Measurements from ENCODE around the gene RAB23.

Gene RAB23

GRCh38 chr6:57205550-57206328, 16.4 kb downstream of the RAB23 start:
- Histone ChIP-seq H3F3A (ENCODE audit: insufficient read depth) (peaks cover 4% of the 10 kb centered on the region; the same call in 1 of the 2 replicates), H4K20me1 (ENCODE audit: low read depth, low read length) (peaks cover 3% of the 10 kb centered on the region; the same call in 1 of the 2 replicates), H3K4me3 (ENCODE audit: insufficient read depth, low read length, poor library complexity, severe bottlenecking) (no peak overlapping the region), H2AFZ (ENCODE audit: low read depth, low read length, severe bottlenecking) (no peak overlapping the region), H3K4me2 (ENCODE audit: low read depth, low read length, poor library complexity, severe bottlenecking) (no peak overlapping the region), H3K27ac (ENCODE audit: low read depth, low read length) (no peak overlapping the region), H3K36me3 (ENCODE audit: low read length) (peaks cover 3% of the 10 kb centered on the region; the same call in 1 of the 2 replicates), H3K9me2 (replicated peaks; ENCODE audit: insufficient read depth, low read length) (no peaks in the 10 kb centered on the region), H3K9me3 (ENCODE audit: insufficient read depth, low read length) (no peaks in the 10 kb centered on the region), H3K27me3 (ENCODE audit: low read length) (no peaks in the 10 kb centered on the region), H3K9ac (ENCODE audit: low read length) (no peak overlapping the region), H3K79me2 (ENCODE audit: insufficient read depth, low read length) (peaks cover 14% of the 10 kb centered on the region)
- TF ChIP-seq CTCF (IDR thresholded peaks at IDR 0.05; ENCODE audit: insufficient read depth, low read length, poor library complexity, severe bottlenecking) (no peak), EZH2phosphoT487 (conservative IDR thresholded peaks at IDR 0.05; ENCODE audit: low read length) (no peak)

GRCh38 chr6:57201718-57202117, 20.4 kb downstream of the RAB23 start:
- no peak overlapping the region for H3K4me3 ChIP-seq (ENCODE audit: insufficient read depth, low read length, poor library complexity, severe bottlenecking)
- H3K9me2 ChIP-seq (replicated peaks; ENCODE audit: insufficient read depth, low read length) = no peaks in the 10 kb centered on the region
- no peaks in the 10 kb centered on the region for H3K79me2 ChIP-seq (ENCODE audit: insufficient read depth, low read length)
- H3F3A ChIP-seq (ENCODE audit: insufficient read depth) = peaks cover 5% of the 10 kb centered on the region; the same call in 1 of the 2 replicates
- peaks cover 3% of the 10 kb centered on the region; the same call in 1 of the 2 replicates for H3K36me3 ChIP-seq (ENCODE audit: low read length)
- H3K9ac ChIP-seq (ENCODE audit: low read length) = no peak overlapping the region
- H3K4me2 ChIP-seq (ENCODE audit: low read depth, low read length, poor library complexity, severe bottlenecking) = no peak overlapping the region
- peaks cover 3% of the 10 kb centered on the region; the same call in 1 of the 2 replicates for H4K20me1 ChIP-seq (ENCODE audit: low read depth, low read length)
- TF ChIP-seq CTCF (IDR thresholded peaks at IDR 0.05; ENCODE audit: insufficient read depth, low read length, poor library complexity, severe bottlenecking) = no peak
- no peak for TF ChIP-seq EZH2phosphoT487 (conservative IDR thresholded peaks at IDR 0.05; ENCODE audit: low read length)
- H3K27ac ChIP-seq (ENCODE audit: low read depth, low read length) = no peak overlapping the region
- no peaks in the 10 kb centered on the region for H3K9me3 ChIP-seq (ENCODE audit: insufficient read depth, low read length)
- no peaks in the 10 kb centered on the region for H3K27me3 ChIP-seq (ENCODE audit: low read length)
- no peak overlapping the region for H2AFZ ChIP-seq (ENCODE audit: low read depth, low read length, severe bottlenecking)

GRCh38 chr6:57198926-57199636, 23.0 kb downstream of the RAB23 start:
- Histone ChIP-seq H3K36me3 (ENCODE audit: low read length) (peaks cover 7% of the 10 kb centered on the region; the same call in 1 of the 2 replicates), H3K79me2 (ENCODE audit: insufficient read depth, low read length) (no peaks in the 10 kb centered on the region), H3F3A (ENCODE audit: insufficient read depth) (peaks cover 8% of the 10 kb centered on the region; the same call in 1 of the 2 replicates), H3K9ac (ENCODE audit: low read length) (no peak overlapping the region), H4K20me1 (ENCODE audit: low read depth, low read length) (no peaks in the 10 kb centered on the region; the same call in 1 of the 2 replicates), H2AFZ (ENCODE audit: low read depth, low read length, severe bottlenecking) (no peak overlapping the region), H3K4me3 (ENCODE audit: insufficient read depth, low read length, poor library complexity, severe bottlenecking) (no peak overlapping the region), H3K27me3 (ENCODE audit: low read length) (no peaks in the 10 kb centered on the region), H3K9me2 (replicated peaks; ENCODE audit: insufficient read depth, low read length) (no peaks in the 10 kb centered on the region), H3K4me2 (ENCODE audit: low read depth, low read length, poor library complexity, severe bottlenecking) (no peak overlapping the region), H3K9me3 (ENCODE audit: insufficient read depth, low read length) (no peaks in the 10 kb centered on the region), H3K27ac (ENCODE audit: low read depth, low read length) (no peak overlapping the region)
- no peak for TF ChIP-seq CTCF (IDR thresholded peaks at IDR 0.05; ENCODE audit: insufficient read depth, low read length, poor library complexity, severe bottlenecking)
- no peak for TF ChIP-seq EZH2phosphoT487 (conservative IDR thresholded peaks at IDR 0.05; ENCODE audit: low read length)
